HuH-7 (cell line): ENCODE data around the gene CA14.
"Not testable (repeated sequence)": the region's sequence is repeated elsewhere in the genome, so short reads cannot be mapped to it uniquely, and the experiment has no call there.

Source experiments
- DNase-seq: peaks from one replicate; pipeline ENCODE4 v3.0.0; 2011; ENCODE audit warnings: low spot score

CA14 gene

DNA sequence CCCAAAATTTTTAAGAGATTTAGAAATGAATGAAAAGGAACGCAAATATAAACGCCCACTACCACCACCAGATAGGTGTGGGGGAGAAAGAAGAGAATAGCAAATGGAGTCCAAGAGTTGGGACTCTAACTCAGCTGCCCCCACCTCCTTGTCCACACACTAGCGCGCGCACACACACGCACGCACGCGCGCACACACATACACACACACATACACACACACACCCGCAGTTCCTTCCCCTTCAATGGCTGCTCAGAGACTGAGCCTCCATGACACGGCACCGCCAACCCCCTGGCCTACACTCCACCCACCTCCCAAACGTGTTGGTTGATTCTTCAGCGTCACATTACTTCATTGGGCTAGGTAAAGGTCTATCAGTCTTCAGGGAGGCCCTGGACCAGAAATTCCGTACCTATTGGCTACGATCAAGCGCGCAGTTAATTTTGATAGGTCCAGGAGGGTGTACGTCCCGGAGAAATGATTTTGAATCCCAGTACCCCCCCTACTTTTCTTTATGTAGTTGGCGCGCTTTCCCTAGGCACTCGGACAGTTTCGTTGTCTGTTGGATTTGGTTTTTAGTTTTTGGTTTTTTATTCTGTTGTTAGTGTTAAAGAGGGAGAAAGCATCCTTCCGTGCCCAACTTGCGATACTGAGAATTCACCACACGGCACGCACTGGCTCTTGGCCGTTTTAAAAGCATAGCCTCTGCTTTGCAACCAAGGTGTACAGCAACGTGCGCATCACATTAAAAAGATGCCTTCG lies 21.5 kb upstream of the CA14 start, which contains the start of gene ANP32E:
TSS of gene ANP32E (minus strand) at position 261 of the 762 bp plus-strand sequence. CDS start 326 bp downstream, outside the sequence.
- peak; percentile 95 for DNase-seq

DNA sequence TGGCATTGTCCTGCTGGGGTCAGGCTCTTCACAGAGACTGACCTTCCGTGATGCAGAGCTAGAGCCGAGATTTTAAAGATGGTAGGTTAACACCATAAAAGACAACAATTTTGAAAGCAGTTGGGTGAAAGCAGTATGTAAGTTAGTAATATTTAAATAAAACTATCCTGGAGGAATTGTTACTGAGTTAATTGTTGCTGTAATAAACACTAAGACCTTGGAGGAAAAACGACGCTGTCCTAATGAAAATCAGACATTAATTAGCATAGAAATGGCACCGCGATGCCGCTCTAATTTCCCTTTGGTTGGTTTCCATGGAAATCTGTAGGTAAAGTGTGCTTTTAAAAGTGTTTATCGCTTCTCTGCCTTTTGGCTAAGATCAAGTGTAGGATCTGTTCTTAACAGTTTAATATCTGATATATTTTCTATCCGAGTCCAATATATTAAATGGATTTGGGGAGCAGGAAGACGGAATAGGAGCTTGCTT lies 20.9 kb upstream of the CA14 start:
- peak; percentile 59 for DNase-seq

DNA sequence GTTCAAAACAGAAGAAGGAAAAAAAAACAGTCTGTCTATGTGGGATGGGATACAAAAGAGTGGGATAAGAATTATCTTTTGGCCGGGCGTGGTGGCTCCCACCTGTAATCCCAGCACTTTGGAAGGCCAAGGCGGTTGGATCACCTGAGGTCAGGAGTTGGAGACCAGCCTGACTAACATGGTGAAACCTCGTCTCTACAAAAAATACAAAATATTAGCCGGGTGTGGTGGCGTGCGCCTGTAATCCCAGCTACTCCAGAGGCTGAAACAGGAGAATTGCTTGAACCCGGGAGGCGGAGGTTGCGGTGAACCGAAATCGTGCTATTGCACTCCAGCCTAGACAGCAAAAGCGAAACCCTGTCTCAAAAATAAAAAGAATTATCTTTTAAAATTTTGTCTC lies 20.4 kb upstream of the CA14 start:
- not testable (repeated sequence) for DNase-seq

DNA sequence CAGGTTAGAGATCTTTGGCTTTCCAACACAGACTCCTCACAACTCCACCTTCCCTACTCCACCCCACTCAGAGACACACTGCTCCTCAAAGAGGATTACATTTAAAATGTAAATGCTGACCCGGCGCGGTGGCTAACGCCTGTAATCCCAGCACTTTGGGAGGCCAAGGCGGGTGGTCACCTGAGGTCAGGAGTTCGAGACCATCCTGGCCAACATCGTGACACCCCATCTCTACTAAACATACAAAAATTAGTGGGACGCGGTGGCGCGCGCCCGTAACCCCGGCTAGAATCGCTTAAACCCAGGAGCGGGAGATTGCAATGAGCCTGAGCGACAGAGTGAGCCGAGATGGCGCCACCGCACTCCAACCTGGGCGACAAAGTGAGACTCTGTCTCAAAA lies 19.8 kb upstream of the CA14 start:
- DNase-seq = no peak

DNA sequence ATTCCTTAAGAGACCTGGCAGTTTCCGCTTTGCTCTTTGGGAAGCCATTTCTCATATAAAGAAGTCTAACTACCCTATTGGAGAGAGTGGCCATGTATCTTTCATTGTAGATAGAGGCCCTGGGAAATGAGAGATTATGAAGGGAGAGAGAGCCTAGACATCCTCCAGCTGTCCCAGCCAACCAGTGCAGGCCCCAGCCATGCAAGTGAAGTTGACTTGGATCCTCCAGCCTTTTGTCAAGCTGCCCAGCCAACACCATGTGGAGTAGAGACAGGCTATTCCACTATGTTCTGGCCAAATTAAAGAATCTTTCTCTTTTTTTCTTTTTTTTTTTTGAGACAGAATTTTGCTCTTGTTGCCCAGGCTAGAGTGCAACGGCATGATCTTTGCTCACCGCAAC lies 14.6 kb upstream of the CA14 start:
- DNase-seq = no peak

DNA sequence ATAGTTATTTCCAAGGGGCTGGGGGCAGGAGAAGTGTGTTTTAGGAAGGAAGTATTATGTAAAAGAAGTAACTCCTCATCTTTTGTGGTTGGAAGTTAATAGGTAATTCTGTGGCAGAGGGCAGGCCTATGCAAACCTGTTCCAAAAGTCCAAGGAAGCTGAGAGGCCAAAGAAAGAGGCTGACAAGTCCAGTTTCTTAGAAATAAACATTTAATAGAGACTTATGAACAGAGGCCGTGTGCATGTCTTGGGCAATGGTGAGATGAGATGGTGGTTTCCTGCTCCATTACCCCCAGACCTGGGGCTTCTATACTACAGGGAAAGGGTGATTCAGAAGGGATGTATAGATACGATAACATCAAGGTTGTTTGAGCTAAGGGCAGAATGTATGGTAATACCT lies 7.6 kb upstream of the CA14 start:
- DNase-seq = no peak

DNA sequence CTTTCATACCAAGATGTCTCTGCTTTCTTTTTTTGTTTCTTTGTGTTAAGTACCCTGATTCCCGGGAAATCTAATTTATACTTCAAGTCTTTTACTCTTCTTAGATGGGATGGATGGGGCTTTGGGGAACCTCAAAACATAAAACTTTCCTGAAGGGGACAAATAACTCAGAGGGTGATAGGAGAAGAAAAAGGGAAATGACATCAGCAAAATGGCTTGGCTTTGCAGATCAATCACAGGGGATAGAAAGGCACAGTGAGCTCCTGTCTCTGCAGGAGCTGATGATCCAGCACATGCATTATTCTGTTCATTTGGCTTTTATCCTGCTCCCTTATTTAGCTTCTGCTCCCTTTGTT lies 1.4 kb upstream of the CA14 start:
- no peak for DNase-seq

DNA sequence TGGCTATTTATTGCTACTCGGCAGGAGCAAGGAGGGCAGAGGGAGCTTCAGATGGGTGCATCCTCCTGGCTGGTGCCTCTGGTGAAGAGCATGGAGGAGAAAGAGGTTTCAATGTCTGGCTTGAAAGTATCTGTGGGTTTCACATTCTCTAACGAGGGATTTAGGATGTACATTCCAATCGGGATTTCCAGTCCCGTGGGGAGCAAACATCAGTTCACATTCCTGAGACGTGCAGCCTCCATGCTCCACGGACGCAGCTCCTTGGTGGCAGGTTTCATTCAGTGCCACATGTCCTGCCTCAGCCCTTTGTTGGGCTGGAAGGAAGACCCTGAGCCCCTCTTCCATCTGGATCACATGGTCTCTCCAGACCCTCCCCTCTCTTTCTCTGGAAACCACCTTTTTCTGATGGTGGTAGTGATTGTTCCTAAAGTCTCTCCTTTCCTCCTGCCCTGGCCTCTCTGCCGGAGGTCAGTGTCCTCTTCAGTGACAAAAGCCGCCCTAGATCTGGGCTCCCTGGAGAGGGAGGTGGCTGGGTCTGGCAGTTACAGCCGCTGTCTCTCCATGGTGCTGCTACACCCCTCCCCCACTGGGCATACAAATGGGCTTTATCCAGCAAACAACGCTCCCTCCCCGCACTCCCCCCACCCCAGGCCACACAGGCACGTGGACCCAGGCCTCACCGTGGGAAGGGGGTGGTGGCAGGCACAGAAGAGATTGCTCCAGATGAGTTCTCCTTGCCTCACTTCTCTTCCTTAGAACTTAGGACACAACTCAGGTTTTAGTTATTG lies 826 bp upstream of the CA14 start:
- DNase-seq = no peak

DNA sequence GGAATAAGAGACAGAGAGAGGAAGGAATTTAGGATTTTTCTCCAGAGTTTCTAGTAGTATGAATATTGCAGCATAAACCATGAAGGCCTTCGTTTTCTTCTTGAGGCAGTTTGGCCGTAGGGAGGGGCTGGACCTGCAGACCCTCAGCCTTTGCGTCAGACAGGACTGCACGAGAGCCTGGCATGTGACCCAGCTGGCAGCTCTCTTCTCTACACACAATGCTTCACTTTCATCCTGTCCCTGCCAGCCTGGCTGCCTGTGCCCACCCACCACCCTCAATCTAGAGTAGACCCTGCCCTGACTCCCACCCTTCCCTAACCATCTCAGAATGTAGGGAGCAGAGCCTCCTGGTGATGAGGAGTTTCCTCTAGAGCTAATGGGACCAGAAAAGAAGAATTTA lies 1.6 kb downstream of the CA14 start:
- DNase-seq = no peak

DNA sequence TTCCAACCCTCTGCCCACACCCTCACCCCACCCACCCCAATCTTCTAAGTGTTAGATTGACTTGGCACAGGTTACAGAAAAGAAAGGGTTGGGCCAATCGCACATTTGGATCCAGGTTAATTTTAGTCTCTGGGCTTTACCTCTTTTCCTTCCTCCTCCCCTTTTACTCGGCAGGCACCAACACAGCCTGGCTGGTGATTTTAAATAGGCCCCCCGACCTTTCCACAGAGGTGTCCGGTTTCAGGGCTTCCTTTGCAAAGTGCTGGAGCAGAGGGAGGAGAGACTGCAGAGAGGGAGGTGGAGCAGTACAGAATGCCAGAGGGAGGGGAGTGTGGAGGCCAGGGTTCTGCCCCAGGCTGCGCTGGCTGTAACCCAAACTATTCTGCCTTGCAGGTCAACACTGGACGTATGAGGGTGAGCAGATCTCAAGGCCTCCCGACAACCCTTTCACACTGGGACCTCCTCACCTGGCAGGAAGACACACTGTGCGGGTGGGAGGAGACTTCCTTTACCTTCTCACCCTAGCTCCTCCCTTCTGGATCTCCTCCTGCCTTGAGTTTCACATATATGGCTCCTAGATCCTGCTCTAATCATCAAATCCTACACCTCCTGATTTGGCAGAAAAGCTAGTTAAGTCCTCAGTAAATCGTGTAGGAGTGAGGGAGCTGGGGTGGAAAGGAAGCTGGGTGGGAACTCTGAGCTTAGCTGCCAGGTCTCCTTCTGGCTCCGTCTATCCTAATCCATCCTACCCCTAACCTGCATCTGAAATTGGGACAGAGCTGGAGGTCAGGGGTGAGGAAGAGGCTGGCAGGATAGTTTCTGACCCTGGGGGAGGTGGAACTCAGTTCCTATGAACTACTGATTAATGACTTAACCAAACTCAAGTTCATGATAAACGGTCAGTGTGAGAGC lies 2.4 kb downstream of the CA14 start:
- peak; percentile 35 for DNase-seq

DNA sequence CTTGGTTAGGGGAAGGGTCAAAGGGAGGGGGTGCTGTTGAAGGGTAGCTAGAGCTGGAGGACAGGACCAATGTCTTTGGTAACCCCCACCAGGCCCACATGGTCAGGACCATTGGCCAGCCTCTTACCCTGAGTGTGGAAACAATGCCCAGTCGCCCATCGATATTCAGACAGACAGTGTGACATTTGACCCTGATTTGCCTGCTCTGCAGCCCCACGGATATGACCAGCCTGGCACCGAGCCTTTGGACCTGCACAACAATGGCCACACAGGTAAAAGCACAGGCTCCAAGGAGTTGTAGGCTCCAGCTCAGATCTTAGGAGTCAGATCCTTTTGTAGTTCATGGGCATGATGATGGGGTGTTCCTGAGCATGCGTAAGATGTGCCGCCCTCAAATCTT lies 3.8 kb downstream of the CA14 start:
- no peak for DNase-seq

DNA sequence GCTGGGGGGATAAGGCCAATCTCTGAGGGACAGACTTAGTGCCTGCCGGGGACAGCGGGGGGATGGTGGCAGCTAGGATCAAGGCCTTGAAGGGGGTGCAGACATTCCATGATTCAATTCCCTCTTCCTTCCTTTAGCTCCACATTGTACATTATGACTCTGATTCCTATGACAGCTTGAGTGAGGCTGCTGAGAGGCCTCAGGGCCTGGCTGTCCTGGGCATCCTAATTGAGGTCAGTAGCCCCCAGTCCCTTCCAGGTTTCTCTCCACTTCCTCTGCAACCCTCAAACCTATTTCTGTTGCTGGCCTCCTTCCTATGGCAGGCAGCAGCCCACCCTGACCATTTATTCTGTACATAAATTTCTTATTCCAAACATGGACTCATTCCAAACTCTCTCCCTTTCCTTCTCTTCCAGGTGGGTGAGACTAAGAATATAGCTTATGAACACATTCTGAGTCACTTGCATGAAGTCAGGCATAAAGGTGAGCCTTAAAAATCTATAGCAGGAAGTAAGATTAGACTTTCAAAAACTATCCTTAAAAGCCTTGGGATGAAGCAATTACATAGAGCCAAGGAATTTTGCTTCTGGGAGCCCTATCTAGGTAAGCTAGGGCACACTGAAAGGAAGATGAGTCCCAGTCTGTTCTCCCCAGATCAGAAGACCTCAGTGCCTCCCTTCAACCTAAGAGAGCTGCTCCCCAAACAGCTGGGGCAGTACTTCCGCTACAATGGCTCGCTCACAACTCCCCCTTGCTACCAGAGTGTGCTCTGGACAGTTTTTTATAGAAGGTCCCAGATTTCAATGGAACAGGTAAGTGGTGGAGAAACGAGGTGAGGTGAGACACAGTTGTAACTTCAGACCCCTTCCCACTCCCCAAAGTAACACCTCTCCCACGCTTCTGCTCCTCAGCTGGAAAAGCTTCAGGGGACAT lies 5.1 kb downstream of the CA14 start:
- no peak for DNase-seq

DNA sequence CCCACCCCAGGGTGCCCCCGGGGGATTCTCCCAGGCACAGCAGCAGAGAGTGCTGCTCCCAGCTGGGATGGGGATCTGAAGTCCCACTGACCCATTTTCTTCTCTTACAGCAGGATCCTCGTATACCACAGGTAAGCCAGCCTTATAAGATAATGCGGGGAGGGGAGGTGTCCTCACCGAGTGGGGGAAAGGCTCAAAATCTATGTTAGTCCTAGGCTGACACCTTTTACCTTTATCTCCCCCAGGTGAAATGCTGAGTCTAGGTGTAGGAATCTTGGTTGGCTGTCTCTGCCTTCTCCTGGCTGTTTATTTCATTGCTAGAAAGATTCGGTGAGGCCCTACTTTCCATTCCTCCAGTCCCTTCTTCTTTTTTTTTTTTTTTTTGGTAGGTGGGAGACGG lies 6.0 kb downstream of the CA14 start:
- DNase-seq = no peak

DNA sequence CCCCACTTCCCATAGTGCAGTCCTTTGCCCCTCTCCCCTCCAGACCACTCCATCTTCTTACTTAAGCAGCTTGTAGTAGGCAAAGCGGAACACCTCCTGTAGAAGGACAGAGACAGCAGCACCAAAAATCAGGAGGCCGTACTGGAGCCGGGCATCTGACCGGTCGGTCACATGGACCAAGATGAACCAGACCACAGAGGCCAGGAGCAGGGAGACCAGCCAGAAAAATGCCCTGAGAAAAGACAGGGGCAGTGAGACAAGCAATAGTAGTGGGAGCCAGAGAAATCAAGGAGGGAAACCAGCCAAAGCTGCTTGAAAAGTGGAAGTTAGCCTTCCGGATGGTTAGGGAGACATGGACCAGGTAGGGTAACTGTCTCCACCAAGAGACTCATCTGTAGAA lies 10.3 kb downstream of the CA14 start:
- DNase-seq = no peak

DNA sequence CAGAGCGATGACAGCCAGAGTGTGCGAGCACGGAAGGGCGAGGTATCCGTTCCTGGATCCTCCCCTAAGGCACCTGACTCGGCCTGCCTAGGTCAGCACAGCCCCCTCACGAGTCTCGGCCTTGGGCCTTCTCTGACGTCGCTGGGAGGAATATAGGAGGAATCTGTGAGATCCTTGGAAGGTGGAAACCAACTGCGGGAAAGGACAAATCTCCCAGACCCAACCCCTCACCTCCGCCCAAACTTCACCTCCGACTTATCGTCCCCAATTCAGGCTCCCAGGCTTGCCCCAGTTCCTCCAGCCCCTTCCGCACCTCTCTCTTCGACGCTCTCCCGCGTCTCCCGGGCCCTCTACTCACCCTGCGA lies 10.7 kb downstream of the CA14 start:
- no peak for DNase-seq

DNA sequence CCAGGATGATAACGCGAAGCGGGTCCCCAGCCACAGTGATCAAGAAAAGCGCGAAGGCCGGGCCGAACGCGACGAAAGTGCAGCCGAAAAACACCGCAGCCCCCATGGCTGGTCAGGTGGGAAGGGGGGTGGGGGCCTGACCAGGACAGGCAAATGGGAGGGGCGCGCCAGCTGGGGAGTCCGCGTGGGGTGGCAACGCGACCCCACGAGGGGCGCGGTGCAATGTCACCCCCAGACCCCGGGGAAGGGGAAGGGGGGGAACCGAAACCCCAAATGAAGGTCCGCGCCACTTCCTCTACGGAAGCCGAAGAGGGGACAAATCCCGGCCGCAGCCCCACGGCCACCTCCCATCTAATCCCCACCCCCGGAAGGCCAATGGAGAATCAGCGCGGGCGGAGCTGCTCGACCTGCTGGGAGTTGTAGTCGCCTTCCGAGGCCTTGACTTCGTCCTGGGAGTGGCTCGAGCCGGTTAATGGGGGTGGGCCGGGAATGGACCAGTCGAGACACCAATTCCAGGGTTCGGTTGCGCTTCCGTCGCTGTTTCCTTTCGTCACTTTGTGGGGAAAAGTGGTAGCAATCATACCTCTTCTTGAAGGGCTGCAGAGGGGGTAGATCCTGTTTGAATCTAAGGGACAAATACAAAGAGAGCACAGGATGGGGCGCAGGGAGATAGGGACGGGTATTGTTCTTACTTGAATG lies 11.3 kb downstream of the CA14 start, which contains the start of gene APH1A:
TSS of gene APH1A (minus strand) at position 312 of the 699 bp plus-strand sequence. CDS start at position 106, 206 bp downstream.
- peak; percentile 95 for DNase-seq

DNA sequence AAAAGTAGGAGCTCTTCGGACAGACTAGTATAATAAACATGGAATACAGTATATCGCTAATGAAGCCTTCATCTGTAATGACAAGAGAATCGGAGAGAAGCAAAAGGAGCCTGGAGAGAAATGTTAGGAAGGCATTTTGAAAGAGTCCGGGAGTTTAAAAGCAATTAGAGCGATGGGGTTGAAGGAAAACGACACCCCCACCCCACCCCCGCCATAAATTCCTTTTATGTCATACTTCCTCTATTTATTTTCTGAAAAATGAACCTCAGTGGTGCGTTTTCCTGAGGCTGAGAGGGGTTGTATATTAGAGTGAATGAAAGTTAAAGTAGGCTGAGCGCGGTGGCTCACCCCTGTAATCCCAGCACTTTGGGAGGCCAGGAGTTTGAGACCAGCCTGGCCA lies 11.9 kb downstream of the CA14 start:
- no peak for DNase-seq

DNA sequence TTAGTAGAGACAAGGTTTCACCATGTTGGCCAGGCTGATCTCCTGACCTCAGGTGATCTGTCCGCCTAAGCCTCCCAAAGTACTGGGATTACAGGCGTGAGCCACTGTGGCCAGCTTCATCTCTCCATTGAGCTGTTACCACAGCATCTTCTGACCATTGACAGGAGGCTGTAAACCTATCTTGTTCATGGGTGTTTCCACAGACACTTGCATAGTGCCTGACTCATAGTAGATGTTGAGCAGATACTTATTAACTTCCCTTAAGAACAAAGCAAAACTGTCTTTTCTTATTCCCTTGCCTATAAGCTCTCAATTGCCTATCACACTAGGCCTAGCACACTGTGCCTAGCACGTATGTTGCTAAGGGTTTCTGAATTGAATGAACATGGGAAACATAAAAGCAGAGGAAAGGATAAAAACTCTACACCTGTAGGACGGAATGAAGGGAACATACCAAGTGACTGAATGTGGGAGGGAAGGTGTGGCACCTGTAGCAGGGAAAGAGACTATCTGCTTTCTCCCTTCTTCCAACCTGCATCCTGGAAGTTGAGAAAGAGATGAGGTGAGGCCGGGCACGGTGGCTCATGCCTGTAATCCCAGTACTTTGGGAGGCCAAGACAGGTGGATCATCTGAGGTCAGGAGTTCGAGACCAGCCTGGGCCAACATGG lies 13.9 kb downstream of the CA14 start:
- no peak for DNase-seq

DNA sequence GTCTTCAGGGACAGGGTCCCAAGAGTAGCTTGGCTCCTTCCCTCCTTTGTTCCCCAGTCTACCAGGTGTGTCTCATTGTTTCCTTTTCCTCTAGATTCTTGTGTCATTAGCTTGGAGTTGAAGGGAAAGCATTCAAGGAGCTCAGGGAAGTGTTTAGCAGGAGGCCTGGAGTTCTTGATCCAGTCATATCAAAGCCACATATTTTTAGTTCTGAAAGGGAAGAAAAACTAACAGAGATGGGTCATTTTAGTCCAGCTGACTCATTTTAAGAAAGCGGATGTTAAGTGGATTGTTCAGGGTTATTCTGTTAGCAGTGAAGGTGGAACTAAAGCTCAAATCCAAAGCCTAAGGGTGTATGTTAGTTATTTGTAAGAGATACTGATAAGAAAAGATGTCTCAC lies 15.7 kb downstream of the CA14 start:
- DNase-seq = no peak

DNA sequence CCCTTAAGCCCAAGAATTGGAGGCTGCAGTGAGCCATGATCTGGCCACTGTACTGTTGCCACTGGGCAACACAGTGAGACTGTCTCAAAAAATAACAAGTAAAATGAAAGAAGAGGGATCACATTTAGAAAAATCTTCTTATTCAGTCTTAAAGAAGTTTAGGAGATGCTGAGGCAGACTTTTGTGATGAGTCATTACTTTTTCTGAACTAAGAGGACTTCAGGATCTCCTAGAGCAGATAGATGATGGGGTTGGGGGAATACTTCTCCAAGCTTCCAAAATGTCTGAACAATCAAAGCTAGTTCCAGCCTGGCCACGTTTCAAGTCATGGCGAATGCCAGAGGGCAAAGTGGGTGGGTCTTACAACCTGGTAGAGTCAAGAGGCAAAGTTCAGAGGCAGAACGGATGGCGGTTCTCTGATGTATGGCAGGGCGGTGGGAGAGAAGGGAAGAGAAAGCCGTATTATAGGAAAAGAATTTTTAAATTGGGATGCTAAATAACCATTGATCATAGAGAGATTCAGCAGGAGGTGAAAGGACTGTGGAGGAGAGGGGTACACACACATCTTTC lies 22.6 kb downstream of the CA14 start:
- no peak for DNase-seq
